Adrenal gland (tissue), 5 donors: ENCODE measurements around the gene ALDH16A1.

Experiments used
- CTCF ChIP-seq, 6 experiments: fragments of 450-650 bp in 4 of 6; fragments of 200-600 bp in 2 of 6; sonication (generic) in 1 of 6; IDR thresholded peaks; 1 replicate in 5 of 6; 2 replicates in 1 of 6; pipeline versions ENCODE4 v1.5.1 to v1.8.0; 2016 to 2021; ENCODE audit warnings: antibody characterized with exemption in 6 of 6, mild to moderate bottlenecking in 2 of 6, moderate library complexity in 1 of 6
- POLR2A ChIP-seq, 2 donors: fragments of 450-650 bp; IDR thresholded peaks; one replicate each; pipeline ENCODE4 v1.6.1; 2017; ENCODE audit warnings: antibody characterized with exemption in 2 of 2, mild to moderate bottlenecking in 2 of 2, moderate library complexity in 1 of 2
- donor health status: DM: no; HTN: no; CAD: no.

GRCh38 chr19:49438261-49438660 is 14.8 kb upstream of the ALDH16A1 start:
- TF ChIP-seq CTCF (IDR thresholded peaks at IDR 0.05) (no peak), POLR2A (IDR thresholded peaks at IDR 0.05) (no peak)
